HEK293T (cell line): Measurements from ENCODE around the gene HIPK4.

ENCODE experiments used
- ARNT ChIP-seq: fragments of 450-650 bp; IDR thresholded peaks from 2 replicates; pipeline ENCODE4 v1.6.1; 2017; ENCODE audit warnings: mild to moderate bottlenecking
- BHLHE40 ChIP-seq: fragments of 450-650 bp; IDR thresholded peaks from 2 replicates; pipeline ENCODE4 v1.6.1; 2016; ENCODE audit warnings: mild to moderate bottlenecking, moderate library complexity, borderline replicate concordance
- CTBP1 ChIP-seq: fragments of 450-650 bp; IDR thresholded peaks from 2 replicates; pipeline ENCODE4 v1.6.1; 2016; ENCODE audit warnings: borderline replicate concordance
- FOXA1 ChIP-seq: fragments of 450-650 bp; IDR thresholded peaks from 2 replicates; pipeline ENCODE4 v1.6.1; 2016; ENCODE audit warnings: mild to moderate bottlenecking
- FOXM1 ChIP-seq: fragments of 450-650 bp; IDR thresholded peaks from 2 replicates; pipeline ENCODE4 v1.6.1; 2017; ENCODE audit warnings: mild to moderate bottlenecking, borderline replicate concordance
- L3MBTL2 ChIP-seq: fragments of 450-650 bp; conservative IDR thresholded peaks from 2 replicates; pipeline ENCODE4 v1.6.1; 2016; ENCODE audit warnings: mild to moderate bottlenecking
- LEF1 ChIP-seq: fragments of 450-650 bp; IDR thresholded peaks from 2 replicates; pipeline ENCODE4 v1.6.1; 2017; ENCODE audit warnings: mild to moderate bottlenecking, borderline replicate concordance
- NFRKB ChIP-seq: fragments of 450-650 bp; IDR thresholded peaks from 2 replicates; pipeline ENCODE4 v1.6.1; 2016; ENCODE audit warnings: mild to moderate bottlenecking, moderate library complexity
- TARDBP ChIP-seq: fragments of 450-650 bp; IDR thresholded peaks from 2 replicates; pipeline ENCODE4 v1.6.1; 2016
- ZNF384 ChIP-seq: fragments of 450-650 bp; IDR thresholded peaks from 2 replicates; pipeline ENCODE4 v1.6.1; 2016

GRCh38 chr19:40425450-40426287 lies 35.7 kb upstream of the HIPK4 start, which contains the start of gene SERTAD1:
- no peak for TF ChIP-seq ARNT
- no peak for TF ChIP-seq BHLHE40
- TF ChIP-seq NFRKB = no peak
- TF ChIP-seq FOXA1 = no peak
- TF ChIP-seq ZNF384 = no peak
- TF ChIP-seq FOXM1 = no peak
- no peak for TF ChIP-seq LEF1
- no peak for TF ChIP-seq TARDBP
- TF ChIP-seq CTBP1 = no peak
- no peak for TF ChIP-seq L3MBTL2
